PC-3 (cell line): ENCODE measurements around the gene PKMYT1. TPM values are rescaled to one million over a fixed set of nuclear protein-coding genes. Genes with fewer than 3 reads are reported as not detected.

Source experiments
- ATAC-seq: fragments of 200-7000 bp; cut with Tn5 transposase; 2 replicates; pipeline ENCODE4 v1.9.1; 2020; ENCODE audit warnings: mild to moderate bottlenecking, moderate library complexity
- BruUV-seq: library from RNA; stranded (reverse); fragments of 400-500 nt; replicated peaks from 2 replicates; lab custom pipeline; 2021; lab: Mats Ljungman, UMichigan
- CTCF ChIA-PET: fragments of 300-600 bp; sonication (Branson Sonifier 250); formaldehyde crosslinking; loops from one replicate; lab custom pipeline; 2022; ENCODE audit warnings: antibody characterized with exemption; lab: Charles Lee
- POLR2A ChIA-PET: fragments of 300-600 bp; sonication (Branson Sonifier 250); formaldehyde crosslinking; loops from one replicate; lab custom pipeline; 2022; ENCODE audit warnings: antibody characterized with exemption; ENCODE audit not compliant: unreplicated experiment; lab: Charles Lee
- DNase-seq: peaks from one replicate; pipeline ENCODE4 v3.0.0-alpha.2; 2015
- H2AFZ ChIP-seq: fragments of 300-600 bp; sonication (generic); 2 replicates; pipeline ENCODE4 v1.6.0; 2016; ENCODE audit warnings: antibody characterized with exemption, low read length
- H3F3A ChIP-seq: fragments of 300-600 bp; sonication (generic); one replicate; pipeline ENCODE4 v1.6.0; 2017; ENCODE audit warnings: antibody characterized with exemption, low read length, control low read depth, mild to moderate bottlenecking; ENCODE audit not compliant: unreplicated experiment
- H3K27ac ChIP-seq: fragments of 300-600 bp; sonication (generic); 2 replicates; pipeline ENCODE4 v1.5.1; 2016; ENCODE audit warnings: mild to moderate bottlenecking, low read length
- H3K27me3 ChIP-seq: fragments of 300-600 bp; sonication (generic); 2 replicates; pipeline ENCODE4 v1.6.1; 2016; ENCODE audit warnings: low read length, mixed read lengths
- H3K36me3 ChIP-seq: fragments of 300-600 bp; sonication (generic); 2 replicates; pipeline ENCODE4 v1.6.1; 2016; ENCODE audit warnings: low read depth, mixed run types, low read length, mixed read lengths
- H3K4me1 ChIP-seq: fragments of 300-600 bp; sonication (generic); 2 replicates; pipeline ENCODE4 v1.5.1; 2016; ENCODE audit warnings: low read length; ENCODE audit not compliant: insufficient read depth
- H3K4me2 ChIP-seq: fragments of 300-600 bp; sonication (generic); 2 replicates; pipeline ENCODE4 v1.6.0; 2016; ENCODE audit warnings: low read length
- H3K4me3 ChIP-seq: fragments of 300-600 bp; sonication (generic); 2 replicates; pipeline ENCODE4 v1.5.1; 2016; ENCODE audit warnings: mild to moderate bottlenecking, low read length, mixed read lengths
- H3K79me2 ChIP-seq: fragments of 300-600 bp; sonication (generic); 2 replicates; pipeline ENCODE4 v1.6.1; 2017; ENCODE audit warnings: low read length, mixed read lengths
- H3K9ac ChIP-seq: fragments of 300-600 bp; sonication (generic); 2 replicates; pipeline ENCODE4 v1.6.0; 2016; ENCODE audit warnings: mild to moderate bottlenecking, low read length
- H3K9me2 ChIP-seq: fragments of 300-600 bp; sonication (generic); replicated peaks from 2 replicates; pipeline ENCODE4 v1.6.1; 2016; ENCODE audit warnings: mixed run types, low read length, mixed read lengths
- H3K9me3 ChIP-seq: fragments of 300-600 bp; sonication (generic); 2 replicates; pipeline ENCODE4 v1.6.1; 2016; ENCODE audit warnings: low read length, mixed read lengths
- H4K20me1 ChIP-seq: fragments of 300-600 bp; sonication (generic); 2 replicates; pipeline ENCODE4 v1.6.1; 2016; ENCODE audit warnings: low read length, mixed read lengths
- EZH2 ChIP-seq: fragments of 300-600 bp; sonication (generic); IDR thresholded peaks from one replicate; pipeline ENCODE4 v1.6.1; 2017; ENCODE audit warnings: antibody characterized with exemption, mild to moderate bottlenecking, low read length; ENCODE audit not compliant: unreplicated experiment
- EZH2phosphoT487 ChIP-seq: fragments of 300-600 bp; sonication (generic); IDR thresholded peaks from 2 replicates; pipeline ENCODE4 v1.6.1; 2018; ENCODE audit warnings: mild to moderate bottlenecking, antibody characterized with exemption, low read length, borderline replicate concordance
- intact Hi-C: fragments of 100-400 bp; cut with micrococcal nuclease; formaldehyde crosslinking; loops from 2 replicates; pipeline ENCODE4 v1.9.0; 2023
- total RNA-seq: library from RNA; depleted of rRNA; stranded (reverse); fragments of >200 nt; gene quantifications from 2 replicates; pipeline ENCODE4 v1.2.3, GENCODE V29; 2014
- TF ChIP-seq, protein P1 (sequence below): fragments of 300-600 bp; sonication (generic); conservative IDR thresholded peaks from 2 replicates; pipeline ENCODE4 v1.5.1; 2017; ENCODE audit warnings: antibody characterized with exemption, low read depth, mild to moderate bottlenecking, low read length

PKMYT1 gene
- total RNA-seq, 1 experiment from 2014 or later = 51.9 TPM

DNA sequence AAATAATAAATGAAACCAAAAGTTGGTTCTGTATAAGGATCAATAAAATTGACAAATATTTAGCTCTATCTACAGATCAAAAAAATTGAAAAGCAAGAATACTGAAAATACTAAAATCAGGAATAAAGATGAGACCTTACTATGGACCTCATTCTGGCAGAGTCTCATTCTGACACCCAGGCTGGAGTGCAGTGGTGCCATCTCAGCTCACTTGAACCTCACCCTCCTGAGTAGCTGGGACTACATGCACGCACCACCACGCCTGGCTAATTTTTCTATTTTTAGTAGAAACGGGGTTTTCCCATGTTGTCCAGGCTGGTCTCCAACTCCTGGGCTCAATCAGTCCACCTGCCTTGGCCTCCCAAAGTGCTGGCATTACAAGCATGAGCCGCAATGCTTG is 38.2 kb downstream of the PKMYT1 start:
- Histone ChIP-seq H3K9me3 (no peaks in the 10 kb centered on the region), H3K9me2 (no peaks in the 10 kb centered on the region), H3K9ac (no peak overlapping the region), H3K27me3 (no peaks in the 10 kb centered on the region), H3K4me3 (no peak overlapping the region), H3K27ac (no peak overlapping the region), H3F3A (no peaks in the 10 kb centered on the region), H2AFZ (no peak overlapping the region), H3K79me2 (no peaks in the 10 kb centered on the region), H3K36me3 (no peaks in the 10 kb centered on the region; the same call in 1 of the 2 replicates), H3K4me2 (no peak overlapping the region), H4K20me1 (no peaks in the 10 kb centered on the region), H3K4me1 (no peaks in the 10 kb centered on the region)
- TF ChIP-seq EZH2phosphoT487 (no peak), EZH2 (no peak)
- TF ChIP-seq, protein P1, sequence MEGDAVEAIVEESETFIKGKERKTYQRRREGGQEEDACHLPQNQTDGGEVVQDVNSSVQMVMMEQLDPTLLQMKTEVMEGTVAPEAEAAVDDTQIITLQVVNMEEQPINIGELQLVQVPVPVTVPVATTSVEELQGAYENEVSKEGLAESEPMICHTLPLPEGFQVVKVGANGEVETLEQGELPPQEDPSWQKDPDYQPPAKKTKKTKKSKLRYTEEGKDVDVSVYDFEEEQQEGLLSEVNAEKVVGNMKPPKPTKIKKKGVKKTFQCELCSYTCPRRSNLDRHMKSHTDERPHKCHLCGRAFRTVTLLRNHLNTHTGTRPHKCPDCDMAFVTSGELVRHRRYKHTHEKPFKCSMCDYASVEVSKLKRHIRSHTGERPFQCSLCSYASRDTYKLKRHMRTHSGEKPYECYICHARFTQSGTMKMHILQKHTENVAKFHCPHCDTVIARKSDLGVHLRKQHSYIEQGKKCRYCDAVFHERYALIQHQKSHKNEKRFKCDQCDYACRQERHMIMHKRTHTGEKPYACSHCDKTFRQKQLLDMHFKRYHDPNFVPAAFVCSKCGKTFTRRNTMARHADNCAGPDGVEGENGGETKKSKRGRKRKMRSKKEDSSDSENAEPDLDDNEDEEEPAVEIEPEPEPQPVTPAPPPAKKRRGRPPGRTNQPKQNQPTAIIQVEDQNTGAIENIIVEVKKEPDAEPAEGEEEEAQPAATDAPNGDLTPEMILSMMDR = no peak
- BruUV-seq = no TSS peak
- ATAC-seq = no peak
- intact Hi-C loops = no loop called here
- POLR2A ChIA-PET = no interaction called here
- CTCF ChIA-PET = interaction anchor here (0.7 kb wide), 1 partner anchor 20 kb away, joined by 4 read pairs; no protein-coding TSS in a partner anchor
- no peak for DNase-seq

DNA sequence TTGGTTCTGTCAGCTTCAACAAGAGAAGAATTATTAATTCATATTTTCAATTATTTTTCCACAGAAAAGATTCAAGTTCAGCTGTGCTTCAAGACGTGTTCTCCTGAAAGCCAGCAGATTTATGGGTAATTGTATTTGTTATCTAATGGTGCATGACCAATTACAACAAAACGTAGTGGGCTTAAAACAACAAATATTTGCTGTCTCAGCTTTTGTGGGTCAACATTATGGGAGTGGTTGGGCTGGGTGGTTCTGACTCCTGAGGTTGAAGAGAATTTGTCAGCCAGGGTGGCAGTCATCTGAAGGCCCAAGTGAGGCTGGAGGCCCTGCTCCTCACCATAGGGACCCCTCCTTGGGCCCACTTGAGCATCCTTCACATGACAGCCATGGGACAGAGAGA is 40.3 kb downstream of the PKMYT1 start:
- H3K9me2 ChIP-seq = no peaks in the 10 kb centered on the region
- H3K4me1 ChIP-seq = no peaks in the 10 kb centered on the region
- DNase-seq (no peak), ATAC-seq (no peak)
- ChIA-PET CTCF (no interaction called here), POLR2A (no interaction called here)
- no peak overlapping the region for H3K27ac ChIP-seq
- intact Hi-C loops = no loop called here
- H3K9ac ChIP-seq = no peak overlapping the region
- no TSS peak for BruUV-seq
- H3K79me2 ChIP-seq = no peaks in the 10 kb centered on the region
- no peaks in the 10 kb centered on the region; the same call in 1 of the 2 replicates for H3K36me3 ChIP-seq
- H3K4me3 ChIP-seq = no peak overlapping the region
- no peaks in the 10 kb centered on the region for H3K9me3 ChIP-seq
- H4K20me1 ChIP-seq = no peaks in the 10 kb centered on the region
- TF ChIP-seq EZH2phosphoT487 (no peak), EZH2 (no peak)
- TF ChIP-seq, protein P1 = no peak
- no peak overlapping the region for H3K4me2 ChIP-seq
- H3F3A ChIP-seq = no peaks in the 10 kb centered on the region
- H3K27me3 ChIP-seq = no peaks in the 10 kb centered on the region
- H2AFZ ChIP-seq = no peak overlapping the region

- no peak overlapping the region for H3K27ac ChIP-seq
- no peaks in the 10 kb centered on the region for H3F3A ChIP-seq
- no peaks in the 10 kb centered on the region; the same call in 1 of the 2 replicates for H3K36me3 ChIP-seq
- no TSS peak for BruUV-seq
- no peak for DNase-seq
- no peak overlapping the region for H3K9ac ChIP-seq
- H3K27me3 ChIP-seq = no peaks in the 10 kb centered on the region
- intact Hi-C loops = no loop called here
- ChIA-PET CTCF (no interaction called here), POLR2A (no interaction called here)
- H3K9me2 ChIP-seq = no peaks in the 10 kb centered on the region
- no peak overlapping the region for H3K4me3 ChIP-seq
- TF ChIP-seq EZH2phosphoT487 (no peak), EZH2 (no peak)
- TF ChIP-seq, protein P1 = no peak
- H3K4me1 ChIP-seq = no peaks in the 10 kb centered on the region
- H4K20me1 ChIP-seq = no peaks in the 10 kb centered on the region
- no peak overlapping the region for H2AFZ ChIP-seq
- no peaks in the 10 kb centered on the region for H3K9me3 ChIP-seq
- no peaks in the 10 kb centered on the region for H3K79me2 ChIP-seq
- H3K4me2 ChIP-seq = no peak overlapping the region
- no peak for ATAC-seq
These were observed 42.0 kb downstream of the PKMYT1 start for GRCh38 chr16:2938206-2938605.
